HG02870 (cell line): ENCODE measurements around the gene PRDX1.
"Not testable (repeated sequence)": the region's sequence is repeated elsewhere in the genome, so short reads cannot be mapped to it uniquely, and the experiment has no call there.

ENCODE experiments used
- ATAC-seq: cut with Tn5 transposase; IDR thresholded peaks from one replicate; pipeline ENCODE4 v1.9.1; 2021; ENCODE audit warnings: mild to moderate bottlenecking, moderate library complexity; ENCODE audit not compliant: unreplicated experiment

Gene PRDX1

DNA sequence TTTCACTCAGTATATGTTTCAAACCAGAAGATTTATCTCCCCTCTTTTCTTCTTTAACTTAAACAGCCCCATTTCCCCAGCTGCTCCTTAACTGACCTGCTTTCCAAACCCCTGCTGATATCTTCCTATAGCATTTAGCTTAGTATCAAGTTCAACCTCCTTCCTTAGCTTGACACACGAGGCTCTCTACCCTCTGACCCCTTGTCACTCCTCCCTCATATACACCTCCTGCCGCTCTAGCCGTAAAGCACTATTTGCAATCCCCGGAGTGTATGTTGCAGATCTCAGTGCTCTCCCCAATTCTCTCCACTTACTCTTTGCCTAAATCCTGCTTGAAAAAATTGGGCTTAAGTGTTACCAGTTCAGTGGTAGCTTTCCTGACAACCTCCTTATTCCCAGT is 15.2 kb upstream of the PRDX1 start:
- ATAC-seq, result no peak

GRCh38 chr1:45535988-45536766 is 14.5 kb upstream of the PRDX1 start:
- ATAC-seq, result no peak

GRCh38 chr1:45531873-45532272 is 10.2 kb upstream of the PRDX1 start:
- no peak for ATAC-seq

GRCh38 chr1:45530632-45531135 is 9.0 kb upstream of the PRDX1 start:
- no peak for ATAC-seq

DNA sequence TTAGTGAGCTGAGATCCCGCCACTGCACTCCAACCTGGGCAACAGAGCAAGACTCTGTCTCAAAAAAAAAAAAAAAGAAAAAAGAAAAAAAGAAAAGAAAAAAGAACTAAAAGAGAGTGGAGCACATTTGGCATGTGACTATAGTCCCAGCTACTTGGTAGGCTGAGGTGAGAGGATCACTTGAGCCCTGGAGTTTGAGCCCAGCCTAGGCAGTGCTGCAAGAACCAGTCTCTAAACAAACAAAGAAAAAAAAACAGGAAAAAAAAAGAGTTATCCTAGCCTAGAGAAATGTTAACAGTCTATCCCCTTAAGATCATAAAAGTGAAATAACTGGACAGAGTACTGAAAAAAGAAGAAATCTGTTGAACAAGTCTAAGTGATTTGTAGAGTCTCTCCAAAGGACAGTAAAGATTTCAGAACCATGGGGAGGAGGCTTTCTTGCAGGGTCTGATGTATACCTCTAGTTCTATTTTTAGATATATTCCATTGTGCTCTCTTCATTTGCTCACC is 4.5 kb upstream of the PRDX1 start:
- ATAC-seq, result no peak

DNA sequence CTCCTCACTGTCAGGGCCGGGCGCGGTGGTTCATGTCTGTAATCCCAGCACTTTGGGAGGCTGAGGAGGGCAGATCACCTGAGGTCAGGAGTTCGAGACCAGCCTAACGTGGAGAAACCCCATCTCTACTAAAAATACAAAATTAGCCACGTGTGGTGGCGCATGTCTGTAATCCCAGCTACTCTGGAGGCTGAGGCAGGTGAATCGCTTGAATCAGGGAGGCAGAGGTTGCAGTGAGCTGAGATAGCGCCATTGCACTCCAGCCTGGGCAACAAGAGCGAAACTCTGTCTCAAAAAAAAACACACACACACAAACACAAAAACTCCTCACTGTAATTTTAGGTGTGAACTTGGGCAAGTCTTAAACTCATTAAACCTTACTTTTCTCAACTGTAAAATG is 2.3 kb upstream of the PRDX1 start:
- ATAC-seq, result not testable (repeated sequence)

DNA sequence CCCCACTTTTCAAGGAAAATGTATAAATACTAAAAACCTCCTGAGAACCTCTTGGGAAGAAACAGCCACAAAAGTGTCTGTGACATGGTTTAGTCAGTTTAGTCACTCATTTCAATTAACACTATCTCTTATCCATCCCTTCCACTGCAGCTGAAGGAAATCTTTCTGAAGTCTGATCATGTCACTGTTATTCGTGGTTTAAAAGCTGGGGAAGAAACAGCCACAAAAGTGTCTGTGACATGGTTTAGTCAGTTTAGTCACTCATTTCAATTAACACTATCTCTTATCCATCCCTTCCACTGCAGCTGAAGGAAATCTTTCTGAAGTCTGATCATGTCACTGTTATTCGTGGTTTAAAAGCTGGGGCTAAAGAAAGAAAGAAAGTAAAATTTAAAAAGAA is 1.8 kb upstream of the PRDX1 start:
- ATAC-seq, result not testable (repeated sequence)

DNA sequence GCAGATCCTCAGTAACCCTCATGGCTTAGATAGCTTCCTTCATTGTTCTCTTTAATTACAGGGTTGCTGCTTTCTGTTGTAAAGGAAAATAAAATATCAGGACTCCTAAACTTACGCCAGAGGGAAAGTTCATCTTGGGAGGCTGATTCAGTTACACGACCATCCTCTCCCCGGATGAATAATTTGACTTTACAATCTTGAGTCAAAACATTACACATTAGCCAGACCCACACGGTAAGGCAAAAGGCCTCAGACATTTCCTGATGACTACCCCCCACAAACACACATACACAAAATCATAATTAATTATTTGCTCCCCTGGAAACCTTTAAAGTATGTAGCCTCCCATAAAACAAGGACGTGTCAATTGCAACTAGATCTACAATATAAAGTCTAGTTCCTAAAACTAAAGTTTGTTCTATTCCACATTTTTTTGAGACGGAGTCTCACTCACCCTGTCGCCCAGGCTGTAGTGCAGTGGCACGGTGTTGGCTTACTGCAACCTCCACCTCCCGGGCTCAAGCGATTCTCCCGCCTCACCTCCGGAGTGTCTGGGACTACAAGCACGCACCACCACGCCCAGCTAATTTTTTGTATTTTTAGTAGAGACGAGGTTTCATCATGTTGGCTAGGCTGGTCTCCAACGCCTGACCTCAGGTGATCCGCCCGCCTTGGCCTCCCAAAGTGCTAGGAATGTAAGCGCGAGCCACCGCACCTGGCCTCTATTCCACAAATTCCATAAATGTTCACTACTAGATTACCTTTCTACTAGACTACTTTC is 830 bp upstream of the PRDX1 start:
- no peak for ATAC-seq

DNA sequence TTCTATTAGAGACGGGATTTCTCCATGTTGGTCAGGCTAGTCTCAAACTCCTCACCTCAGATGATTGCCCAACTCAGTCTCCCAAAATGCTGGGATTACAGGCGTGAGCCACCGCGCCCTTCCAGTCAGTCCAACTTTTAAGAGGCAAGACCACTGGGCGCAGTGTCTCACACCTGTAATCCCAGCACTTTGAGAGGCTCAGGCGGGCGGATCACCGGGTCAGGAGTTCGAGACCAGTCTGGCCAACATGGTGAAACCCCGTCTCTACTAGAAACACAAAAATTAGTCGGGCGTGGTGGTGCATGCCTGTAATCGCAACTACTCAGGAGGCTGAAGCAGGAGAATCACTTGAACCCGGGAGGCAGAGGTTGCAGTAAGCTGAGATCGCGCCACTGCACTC is 1.9 kb downstream of the PRDX1 start:
- ATAC-seq, result not testable (repeated sequence)

DNA sequence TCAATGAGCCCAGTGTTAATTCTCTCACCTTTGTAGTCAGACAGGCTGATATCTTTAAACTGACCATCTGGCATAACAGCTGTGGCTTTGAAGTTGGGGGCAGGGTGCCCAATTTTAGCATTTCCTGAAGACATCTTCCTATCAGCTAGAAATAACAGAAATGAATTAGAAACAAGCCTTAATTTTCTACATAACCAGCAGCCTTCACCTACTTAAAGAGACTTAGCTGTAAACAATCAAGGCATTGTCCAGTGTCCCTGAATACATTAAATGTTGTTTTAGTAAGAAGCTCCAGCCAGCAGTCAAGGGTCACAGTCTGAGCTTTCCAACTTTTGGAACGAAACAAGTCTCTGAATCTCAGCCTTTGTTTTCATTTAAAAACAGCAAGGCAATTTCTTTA is 2.8 kb downstream of the PRDX1 start:
- ATAC-seq, result no peak

DNA sequence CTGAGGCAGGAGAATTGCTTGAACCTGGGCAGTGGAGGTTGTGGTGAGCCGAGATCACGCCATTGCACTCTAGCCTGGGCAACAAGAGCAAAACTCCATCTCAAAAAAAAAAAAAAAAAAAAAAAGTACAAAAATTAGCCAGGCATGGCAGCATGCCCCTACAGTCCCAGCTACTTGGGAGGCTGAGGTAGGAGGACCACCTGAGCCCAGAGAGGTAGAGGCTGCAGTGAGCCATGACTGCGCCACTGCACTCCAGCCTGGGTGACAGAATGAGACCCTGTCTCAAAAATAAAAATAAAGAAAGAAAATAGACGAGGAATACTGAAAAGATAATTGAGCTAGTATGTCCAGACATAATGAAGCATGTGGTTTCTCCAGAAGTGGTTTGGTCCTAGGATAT is 3.3 kb downstream of the PRDX1 start:
- ATAC-seq, result not testable (repeated sequence)

GRCh38 chr1:45516465-45516864 is 5.2 kb downstream of the PRDX1 start:
- ATAC-seq, result no peak

- ATAC-seq, result no peak
These were observed 5.6 kb downstream of the PRDX1 start for GRCh38 chr1:45516036-45516435.

DNA sequence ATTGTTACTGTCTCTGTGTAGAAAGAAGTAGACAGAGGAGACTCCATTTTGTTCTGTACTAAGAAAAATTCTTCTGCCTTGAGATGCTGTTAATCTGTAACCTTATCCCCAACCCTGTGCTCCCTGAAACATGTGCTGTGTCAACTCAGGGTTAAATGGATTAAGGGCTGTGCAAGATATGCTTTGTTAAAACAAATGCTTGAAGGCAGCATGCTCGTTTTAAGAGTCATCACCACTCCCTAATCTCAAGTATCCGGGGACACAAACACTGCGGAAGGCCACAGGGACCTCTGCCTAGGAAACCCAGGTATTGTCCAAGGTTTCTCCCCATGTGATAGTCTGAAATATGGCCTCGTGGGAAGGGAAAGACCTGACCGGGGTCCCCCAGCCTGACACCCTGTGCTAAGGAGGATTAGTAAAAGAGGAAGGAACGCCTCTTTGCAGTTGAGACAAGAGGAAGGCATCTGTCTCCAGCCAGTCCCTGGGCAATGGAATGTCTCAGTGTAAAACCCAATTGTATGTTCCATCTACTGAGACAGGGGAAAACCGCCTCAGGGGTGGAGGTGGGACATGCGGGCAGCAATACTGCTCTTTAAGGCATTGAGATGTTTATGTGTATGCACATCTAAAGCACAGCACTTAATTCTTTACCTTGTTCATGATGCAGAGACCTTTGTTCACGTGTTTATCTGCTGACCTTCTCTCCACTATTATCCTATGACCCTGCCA is 8.0 kb downstream of the PRDX1 start:
- not testable (repeated sequence) for ATAC-seq

DNA sequence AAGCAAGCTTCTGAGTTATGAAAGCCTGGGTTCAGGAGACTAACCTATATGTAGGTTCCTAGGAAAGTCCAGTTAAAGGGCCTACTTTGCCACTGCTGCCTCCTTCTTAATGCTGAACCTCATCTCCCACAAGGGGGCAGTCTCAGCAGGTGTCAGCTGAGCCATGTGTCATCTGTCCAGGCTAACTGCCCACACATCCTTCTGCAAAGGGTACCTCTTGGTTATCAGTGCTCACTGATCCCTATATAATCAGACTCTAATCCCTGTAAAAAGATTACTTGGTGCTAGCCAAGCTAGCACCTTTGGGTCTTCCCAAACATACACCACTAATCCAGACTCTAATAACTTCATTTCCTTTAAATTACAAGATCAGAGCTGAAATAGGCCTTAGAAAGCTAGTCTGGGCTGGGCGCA is 9.0 kb downstream of the PRDX1 start:
- no peak for ATAC-seq

DNA sequence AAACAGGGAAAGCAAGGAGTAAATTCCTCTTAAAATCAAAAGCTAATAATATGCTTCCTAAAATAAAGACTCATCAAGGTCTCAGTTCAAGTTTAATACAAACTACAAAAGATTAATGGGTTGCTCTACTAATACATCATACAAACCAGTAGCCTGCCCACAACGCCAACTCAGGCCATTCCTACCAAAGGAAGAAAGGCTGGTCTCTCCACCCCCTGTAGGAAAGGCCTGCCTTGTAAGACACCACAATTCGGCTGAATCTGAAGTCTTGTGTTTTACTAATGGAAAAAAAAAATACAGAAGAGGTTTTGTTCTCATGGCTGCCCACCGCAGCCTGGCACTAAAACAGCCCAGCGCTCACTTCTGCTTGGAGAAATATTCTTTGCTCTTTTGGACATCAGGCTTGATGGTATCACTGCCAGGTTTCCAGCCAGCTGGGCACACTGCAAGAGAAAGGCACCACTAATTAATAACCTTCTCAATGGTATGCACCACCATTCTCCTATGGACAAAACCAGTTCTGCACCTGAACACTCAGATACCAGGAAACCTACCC is 10.6 kb downstream of the PRDX1 start:
- ATAC-seq, result no peak

DNA sequence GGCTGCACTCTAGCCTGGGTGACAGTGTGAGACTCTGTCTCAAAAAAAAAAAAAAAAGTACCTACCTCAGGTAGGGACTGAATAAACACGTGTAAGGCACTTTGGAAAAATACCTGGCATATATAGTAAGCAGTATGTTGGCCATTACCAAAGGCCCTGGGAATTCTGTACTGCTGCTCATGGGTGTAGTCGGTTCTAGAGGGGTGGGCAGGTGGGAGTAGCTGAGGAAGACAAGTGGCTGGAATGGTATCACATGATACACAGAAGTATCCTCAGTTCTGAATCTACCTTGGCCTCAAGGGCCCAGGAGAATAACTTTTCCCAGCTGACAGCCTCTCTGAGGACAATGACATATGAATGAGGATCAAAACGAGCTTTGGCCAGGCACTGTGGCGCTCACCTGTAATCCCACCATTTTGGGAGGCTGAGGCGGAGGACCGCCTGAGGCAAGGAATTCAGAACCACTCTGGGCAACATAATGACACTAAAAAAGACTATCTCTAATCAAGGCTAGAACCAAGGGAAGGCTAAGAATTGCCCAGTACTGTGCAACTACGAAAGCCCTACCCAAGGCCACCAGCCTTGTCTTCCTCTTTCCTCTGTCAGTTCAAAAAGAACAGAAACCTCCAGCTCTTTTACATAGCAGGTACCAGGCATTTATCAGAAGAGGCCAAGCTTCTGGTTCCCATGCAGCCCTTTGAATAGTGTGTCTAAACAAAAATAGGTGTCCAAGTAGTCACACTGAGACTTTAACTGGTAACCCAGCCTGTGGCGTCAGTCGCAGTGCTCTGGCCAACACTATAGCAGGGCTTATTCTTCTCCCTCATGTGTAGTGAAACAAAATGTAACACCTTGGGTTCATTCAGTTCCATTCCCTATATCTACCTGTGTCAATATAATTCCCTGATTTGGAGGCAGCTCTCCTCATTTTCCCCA is 11.4 kb downstream of the PRDX1 start:
- ATAC-seq, result no peak

- ATAC-seq, result no peak
These were observed 13.2 kb downstream of the PRDX1 start for GRCh38 chr1:45508295-45509151.

GRCh38 chr1:45507893-45508292 is 13.8 kb downstream of the PRDX1 start:
- no peak for ATAC-seq
